ENCODE data around the gene MYMK. TPM values are rescaled to one million over a fixed set of nuclear protein-coding genes. Genes with fewer than 3 reads are reported as not detected.

Gene MYMK
- total and polyA plus RNA-seq, 2 of the 13 experiments (the other 11 are each of a cell fraction or from before 2014, with no cell fraction given): not detected

- peak; percentile 71; the same call in 1 of the 2 replicates for TF ChIP-seq ZNF800 (CRISPR knock-in tag; IDR thresholded peaks at IDR 0.05)
- TF ChIP-seq CSRNP1 (CRISPR knock-in tag; IDR thresholded peaks at IDR 0.05): 0 out of 2 replicates have a peak, but pooled peaks have one; percentile 14
- 0 out of 2 replicates have a peak, but pooled peaks have one; percentile 29 for TF ChIP-seq ZNF574 (CRISPR knock-in tag; IDR thresholded peaks at IDR 0.05)
- peak; percentile 73; the same call in 1 of the 2 replicates for TF ChIP-seq TCF7 (IDR thresholded peaks at IDR 0.05; ENCODE audit: low read depth)
- 0 out of 2 replicates have a peak, but pooled peaks have one; percentile 54 for TF ChIP-seq ZNF296 (CRISPR knock-in tag; conservative IDR thresholded peaks at IDR 0.05)
- 0 out of 2 replicates have a peak, but pooled peaks have one; percentile 30 for TF ChIP-seq AKAP8 (CRISPR knock-in tag; IDR thresholded peaks at IDR 0.05)
- TF ChIP-seq NFYC (CRISPR knock-in tag; IDR thresholded peaks at IDR 0.05): no peak
- no peak for TF ChIP-seq ZNF552 (CRISPR knock-in tag; IDR thresholded peaks at IDR 0.05; ENCODE audit: borderline replicate concordance)
- no peak for TF ChIP-seq MXD4 (CRISPR knock-in tag; IDR thresholded peaks at IDR 0.05)
- no peak for TF ChIP-seq TRIM22 (IDR thresholded peaks at IDR 0.05)
- 0 out of 2 replicates have a peak, but pooled peaks have one; percentile 32 for TF ChIP-seq ARNT2 (CRISPR knock-in tag; IDR thresholded peaks at IDR 0.05; ENCODE audit: low read depth)
- TF ChIP-seq SP1 (IDR thresholded peaks at IDR 0.05): no peak
- TF ChIP-seq SP1 (CRISPR knock-in tag; IDR thresholded peaks at IDR 0.05): no peak
- TF ChIP-seq GABPA (IDR thresholded peaks at IDR 0.05; ENCODE audit: low read depth, low read length): no peak
- no peak for TF ChIP-seq GABPA (CRISPR knock-in tag; IDR thresholded peaks at IDR 0.05; ENCODE audit: low read depth)
- 0 out of 2 replicates have a peak, but pooled peaks have one; percentile 20 for TF ChIP-seq ISL2 (CRISPR knock-in tag; IDR thresholded peaks at IDR 0.05)
- peak; percentile 51 for TF ChIP-seq SPEN (CRISPR knock-in tag; IDR thresholded peaks at IDR 0.05; ENCODE audit: low read depth)
- peak; percentile 53; the same call in 1 of the 2 replicates for TF ChIP-seq TFAP4 (IDR thresholded peaks at IDR 0.05; ENCODE audit: borderline replicate concordance, low read depth)
- TF ChIP-seq ZFY (CRISPR knock-in tag; IDR thresholded peaks at IDR 0.05): peak; percentile 79
- no peak for TF ChIP-seq ZNF354B (CRISPR knock-in tag; IDR thresholded peaks at IDR 0.05)
Observed at GRCh38 chr9:133534346-133535291, 9.9 kb upstream of the MYMK start, which contains the start of gene ADAMTSL2 (continued).
